Subcutaneous adipose tissue (tissue), 4 donors: Measurements from ENCODE around the gene NOL12. TPM values are rescaled to one million over a fixed set of nuclear protein-coding genes. Genes with fewer than 3 reads are reported as not detected.

ENCODE experiments used
- total RNA-seq, 4 donors: library from RNA; depleted of rRNA; stranded (reverse); fragments of >200 nt; gene quantifications; one replicate each; pipeline ENCODE4 v1.1.0, GENCODE V29; 2016
- TF ChIP-seq, protein P1 (sequence below): fragments of 450-650 bp; IDR thresholded peaks from one replicate; pipeline ENCODE4 v1.5.1; 2016; ENCODE audit warnings: low read depth, mild to moderate bottlenecking, control low read depth, antibody characterized with exemption, moderate library complexity

The NOL12 gene
- total RNA-seq, 4 donors from 2014 or later: 18.7 to 35.8 (median 21.4) TPM

DNA sequence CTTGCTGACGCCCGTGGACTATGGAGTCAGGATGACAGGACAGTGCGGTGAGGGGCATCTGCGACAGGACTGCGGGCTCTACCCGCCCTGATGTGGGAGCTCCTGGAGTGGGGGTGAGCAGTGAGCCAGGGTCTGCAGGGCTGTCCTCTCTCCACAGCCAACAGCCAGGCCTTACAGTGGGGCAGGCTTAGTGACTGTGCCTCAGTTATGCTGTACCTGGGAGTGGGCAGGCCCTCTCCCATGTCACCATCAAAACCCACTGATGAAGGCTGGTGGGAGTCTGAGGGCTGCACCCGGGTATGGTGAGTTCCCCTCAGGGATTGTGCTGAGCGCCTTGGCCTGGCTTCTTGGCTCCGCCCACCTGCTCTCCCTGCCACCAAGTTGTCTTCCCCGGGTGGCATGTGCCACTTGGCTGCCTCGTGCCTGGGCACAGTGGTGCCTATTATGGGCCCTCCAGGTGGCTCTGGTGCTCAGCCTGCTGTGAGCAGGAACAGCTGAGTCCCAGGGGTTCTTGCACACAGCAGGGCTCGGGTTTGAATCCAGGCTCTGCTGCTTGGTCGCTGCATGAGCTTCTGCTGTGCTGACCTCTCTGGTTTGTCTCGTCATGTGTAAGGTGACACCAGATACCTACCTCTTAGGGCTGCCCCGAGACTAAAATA, 6.6 kb downstream of the NOL12 start:
- TF ChIP-seq, protein P1, sequence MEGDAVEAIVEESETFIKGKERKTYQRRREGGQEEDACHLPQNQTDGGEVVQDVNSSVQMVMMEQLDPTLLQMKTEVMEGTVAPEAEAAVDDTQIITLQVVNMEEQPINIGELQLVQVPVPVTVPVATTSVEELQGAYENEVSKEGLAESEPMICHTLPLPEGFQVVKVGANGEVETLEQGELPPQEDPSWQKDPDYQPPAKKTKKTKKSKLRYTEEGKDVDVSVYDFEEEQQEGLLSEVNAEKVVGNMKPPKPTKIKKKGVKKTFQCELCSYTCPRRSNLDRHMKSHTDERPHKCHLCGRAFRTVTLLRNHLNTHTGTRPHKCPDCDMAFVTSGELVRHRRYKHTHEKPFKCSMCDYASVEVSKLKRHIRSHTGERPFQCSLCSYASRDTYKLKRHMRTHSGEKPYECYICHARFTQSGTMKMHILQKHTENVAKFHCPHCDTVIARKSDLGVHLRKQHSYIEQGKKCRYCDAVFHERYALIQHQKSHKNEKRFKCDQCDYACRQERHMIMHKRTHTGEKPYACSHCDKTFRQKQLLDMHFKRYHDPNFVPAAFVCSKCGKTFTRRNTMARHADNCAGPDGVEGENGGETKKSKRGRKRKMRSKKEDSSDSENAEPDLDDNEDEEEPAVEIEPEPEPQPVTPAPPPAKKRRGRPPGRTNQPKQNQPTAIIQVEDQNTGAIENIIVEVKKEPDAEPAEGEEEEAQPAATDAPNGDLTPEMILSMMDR: no peak

DNA sequence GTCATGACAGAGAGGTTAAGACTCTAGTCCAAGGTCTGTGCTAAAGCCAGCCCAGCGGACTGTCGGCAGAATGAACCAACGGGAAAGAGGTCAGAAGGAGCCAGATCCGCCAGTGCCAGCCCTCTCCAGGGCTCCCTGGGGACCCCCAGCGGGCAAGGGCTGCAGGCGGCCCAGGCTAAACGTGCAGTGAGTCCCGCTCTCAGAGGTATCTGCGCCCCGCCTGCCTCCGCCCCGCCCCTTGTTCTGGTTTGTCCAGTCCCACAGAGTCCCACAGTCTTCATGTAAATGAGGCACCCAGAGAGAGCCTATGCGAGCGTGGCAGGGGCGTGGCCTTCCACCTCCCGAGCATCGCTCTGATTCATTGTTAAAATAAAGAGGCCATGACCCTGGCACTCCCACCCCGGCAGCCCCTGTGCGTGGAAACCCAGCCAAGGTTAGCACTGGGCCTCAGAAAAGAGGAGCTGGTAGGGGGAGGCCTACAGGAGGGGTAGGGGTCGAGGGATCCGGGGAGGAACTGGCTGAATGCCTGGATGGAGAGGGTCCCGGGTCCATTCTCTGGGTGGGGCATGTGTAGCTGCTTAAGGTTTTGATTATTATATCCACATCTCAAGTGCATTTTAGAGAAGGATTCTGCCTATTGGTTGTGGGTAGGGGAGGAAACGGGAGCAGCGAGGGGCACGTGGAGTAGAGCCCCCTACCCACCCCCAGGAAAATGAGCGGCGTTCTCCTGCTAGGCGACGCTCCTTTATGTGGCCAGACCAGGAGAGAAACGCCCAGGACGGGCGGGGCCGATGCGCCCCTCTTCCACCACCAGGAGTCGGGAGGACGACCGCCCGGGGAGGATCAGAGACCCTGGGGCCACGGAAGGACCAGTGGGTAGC, 10.8 kb downstream of the NOL12 start, which contains the start of gene TRIOBP:
Gene TRIOBP (plus strand): TSS at position 392 of the 881 bp plus-strand sequence. CDS start 4,318 bp downstream, outside the sequence.
- TF ChIP-seq, protein P1: no peak

DNA sequence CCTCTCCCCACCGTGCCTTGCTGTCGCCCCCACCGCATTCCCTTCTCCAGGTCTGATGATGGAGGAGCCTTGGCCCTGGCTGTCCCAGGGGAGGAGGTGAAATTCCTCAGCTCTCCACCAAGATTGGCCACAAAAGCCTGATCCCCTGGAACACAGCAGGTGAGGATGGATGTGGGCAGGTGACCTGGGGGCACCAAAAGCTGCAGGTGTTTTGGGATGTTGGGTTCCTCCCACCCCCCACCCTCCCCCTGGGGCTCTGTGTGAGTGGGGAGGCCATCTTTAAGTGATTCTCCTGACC, 11.3 kb downstream of the NOL12 start:
- TF ChIP-seq, protein P1: no peak

DNA sequence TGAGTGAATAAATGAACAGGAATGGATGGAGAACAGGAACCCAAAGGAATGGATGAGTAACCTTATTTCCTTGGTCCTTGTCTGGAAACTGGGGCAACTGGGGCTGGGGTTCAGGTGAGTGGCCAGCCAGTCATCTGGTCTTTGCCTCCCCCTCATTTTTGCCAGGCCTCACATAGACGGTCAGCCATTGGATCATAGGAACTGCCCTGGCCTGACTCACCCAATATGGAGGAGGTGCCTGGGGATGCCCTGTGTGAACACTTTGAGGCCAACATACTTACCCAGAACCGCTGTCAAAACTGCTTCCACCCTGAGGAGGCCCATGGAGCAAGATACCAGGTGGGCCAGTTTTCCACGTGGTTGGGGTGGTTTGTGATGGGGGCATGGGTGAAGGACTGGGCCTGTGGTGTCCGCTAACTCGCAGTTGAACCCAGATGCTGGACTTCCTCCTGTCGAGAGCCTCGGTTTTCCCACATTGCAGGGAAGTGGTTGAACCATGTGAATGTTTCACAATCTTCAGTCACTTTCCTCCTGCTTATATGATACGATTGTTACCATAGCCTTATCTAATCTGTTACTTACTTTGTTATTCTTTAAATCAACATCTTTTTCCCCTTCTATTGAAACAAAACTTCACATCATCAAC, 15.1 kb downstream of the NOL12 start:
- TF ChIP-seq, protein P1: no peak

DNA sequence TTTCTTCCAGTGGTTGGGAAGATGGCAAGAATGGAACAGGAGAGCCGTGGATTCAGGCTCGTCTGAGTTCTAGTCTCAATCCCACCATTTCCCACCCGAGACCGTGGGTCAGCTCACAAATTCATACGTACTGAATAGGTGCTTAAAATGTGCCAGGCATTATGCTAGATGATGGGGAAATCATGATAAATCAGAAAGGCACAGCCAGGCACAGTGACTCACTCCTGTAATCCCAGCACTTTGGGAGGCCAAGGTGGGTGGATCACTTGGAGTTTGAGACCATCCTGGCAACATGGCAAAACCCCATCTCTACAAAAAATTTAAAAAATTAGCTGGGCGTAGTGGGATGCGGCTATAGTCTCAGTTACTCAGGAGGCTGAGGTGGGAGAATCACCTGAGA, 17.8 kb downstream of the NOL12 start:
- TF ChIP-seq, protein P1: no peak

DNA sequence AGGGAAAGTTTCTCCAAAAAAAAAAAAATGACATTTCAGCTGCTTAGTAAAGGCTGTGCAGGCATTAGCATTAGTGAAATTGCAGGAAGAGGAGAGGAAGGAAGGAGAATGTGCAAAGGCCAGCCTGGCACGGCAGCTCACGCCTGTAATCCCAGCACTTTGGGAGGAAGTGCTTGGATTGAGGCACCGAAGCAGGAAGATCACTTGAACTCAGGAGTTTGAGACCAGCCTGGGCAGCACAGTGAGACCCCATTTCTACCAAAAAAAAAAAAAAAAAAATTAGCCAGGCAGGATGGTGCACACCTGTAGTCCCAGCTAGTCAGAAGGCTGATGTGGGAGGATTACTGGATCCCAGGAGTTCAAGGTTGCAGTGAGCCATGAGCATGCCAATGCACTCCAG, 18.5 kb downstream of the NOL12 start:
- TF ChIP-seq, protein P1: no peak

DNA sequence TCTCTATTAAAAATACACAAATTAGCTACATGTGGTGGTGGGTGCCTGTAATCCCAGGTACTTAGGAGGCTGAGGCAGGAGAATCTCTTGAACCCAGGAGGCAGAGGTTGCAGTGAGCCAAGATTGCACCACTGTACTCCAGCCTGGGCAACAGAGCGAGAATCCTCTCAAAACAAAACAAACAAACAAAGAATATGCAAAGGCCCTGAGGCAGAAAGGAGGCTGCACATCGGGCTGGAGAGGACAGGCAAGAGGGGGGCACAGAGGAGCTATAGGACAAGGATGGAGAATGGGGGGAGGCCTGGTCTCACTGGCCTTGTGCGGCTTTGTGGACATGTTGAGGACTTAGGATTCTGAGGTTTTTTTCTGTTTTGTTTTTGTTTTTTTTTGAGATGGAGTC, 19.1 kb downstream of the NOL12 start:
- TF ChIP-seq, protein P1: no peak
